Mucosa of gallbladder (tissue), 1 donor: ENCODE measurements around the gene CUTC. TPM values are rescaled to one million over a fixed set of nuclear protein-coding genes. Genes with fewer than 3 reads are reported as not detected.
"Not testable (repeated sequence)": the region's sequence is repeated elsewhere in the genome, so short reads cannot be mapped to it uniquely, and the experiment has no call there.

ENCODE experiments used
- DNase-seq: peaks from one replicate; pipeline ENCODE4 v3.0.0-alpha.2; 2020; ENCODE audit warnings: low spot score
- total RNA-seq: library from RNA; stranded (reverse); gene quantifications from one replicate; pipeline ENCODE4 v1.2.1, GENCODE V29; 2021
- donor health status: DM: no; HTN: no; CAD: no.

CUTC gene, protein sequence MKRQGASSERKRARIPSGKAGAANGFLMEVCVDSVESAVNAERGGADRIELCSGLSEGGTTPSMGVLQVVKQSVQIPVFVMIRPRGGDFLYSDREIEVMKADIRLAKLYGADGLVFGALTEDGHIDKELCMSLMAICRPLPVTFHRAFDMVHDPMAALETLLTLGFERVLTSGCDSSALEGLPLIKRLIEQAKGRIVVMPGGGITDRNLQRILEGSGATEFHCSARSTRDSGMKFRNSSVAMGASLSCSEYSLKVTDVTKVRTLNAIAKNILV
- total RNA-seq = 17.5 TPM

DNA sequence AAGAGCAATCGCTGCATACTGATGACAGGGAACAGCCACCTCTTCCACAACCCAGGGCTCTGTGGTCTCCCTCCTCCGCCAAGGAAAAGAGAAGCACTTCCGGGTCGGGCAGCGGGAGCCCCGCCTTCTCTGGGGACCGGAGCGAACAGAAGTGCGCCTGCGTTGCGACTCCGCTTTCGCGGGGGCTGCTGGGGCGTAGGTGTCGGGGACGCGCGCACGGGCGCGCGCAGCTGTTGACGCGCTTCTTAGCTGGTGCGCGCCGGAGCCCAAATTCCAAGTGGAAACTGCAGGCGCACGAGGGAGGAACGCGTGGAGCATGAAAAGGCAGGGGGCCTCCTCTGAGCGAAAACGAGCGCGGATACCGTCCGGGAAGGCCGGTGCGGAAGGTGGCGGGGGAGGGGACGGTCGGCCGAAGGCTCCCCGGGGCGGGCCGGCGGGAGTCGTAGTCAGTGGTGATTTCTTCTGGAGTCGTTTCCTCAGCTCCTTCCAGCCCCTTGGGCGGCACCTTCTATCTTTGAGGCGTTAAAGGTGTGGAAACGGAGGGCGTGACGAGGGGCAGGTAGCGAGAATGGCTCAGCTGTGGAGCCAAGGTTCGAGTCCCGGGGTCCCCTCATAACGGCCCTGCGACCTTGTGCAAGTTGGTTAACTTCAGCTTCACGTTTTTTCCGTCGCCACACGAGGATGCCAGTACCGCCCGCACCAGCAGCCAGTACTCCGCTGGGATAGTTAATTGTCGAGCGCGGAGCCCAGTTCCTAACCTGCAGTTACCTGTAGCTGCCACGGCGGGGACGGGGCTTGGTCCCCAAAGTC is at the start of gene CUTC, which contains the start of gene COX15:
CUTC (plus strand) TSS at position 202 of the 810 bp plus-strand sequence; CDS start at position 317, 115 bp downstream.
COX15 (minus strand) TSS at position 95 of the 810 bp plus-strand sequence; CDS start at position 17, 78 bp downstream.
- DNase-seq = peak; percentile 96

DNA sequence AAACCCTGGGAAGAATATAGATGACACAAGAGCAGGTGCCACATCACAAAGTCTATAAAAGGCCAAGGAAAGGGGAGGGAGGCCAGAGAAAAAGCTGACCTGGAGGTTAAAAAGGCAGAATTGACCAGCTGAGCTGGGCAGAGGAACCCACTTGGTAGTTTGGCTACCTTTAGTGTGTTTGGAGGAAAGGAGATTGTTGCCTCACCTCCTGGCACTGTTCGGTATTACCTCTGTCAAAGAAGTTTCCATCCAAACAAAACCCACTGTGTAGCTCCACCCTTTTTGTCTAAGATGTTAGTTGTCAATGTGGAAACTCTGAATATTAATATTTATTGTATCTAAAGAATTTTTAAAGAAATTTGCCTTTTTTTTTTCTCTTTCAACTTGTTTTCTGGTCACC is 49.3 kb upstream of the CUTC start:
- DNase-seq = no peak

DNA sequence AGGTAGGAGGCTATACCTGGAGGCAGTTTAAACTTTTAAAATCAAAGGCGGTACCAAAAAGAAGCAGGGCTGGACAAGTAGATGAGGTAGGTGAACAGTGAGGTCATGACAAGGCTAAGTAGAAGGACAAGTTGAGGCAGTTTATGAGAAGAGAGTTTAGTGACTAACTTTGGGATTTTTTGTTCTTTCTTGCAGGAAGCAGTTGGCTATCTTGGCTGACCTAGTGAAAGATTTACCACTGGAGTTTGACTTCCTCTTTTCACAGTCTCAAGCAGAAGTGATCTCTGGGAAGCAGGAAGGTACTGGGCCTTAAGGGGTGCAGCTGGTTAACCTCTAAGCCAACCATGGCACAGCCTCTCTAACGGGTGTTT is 46.5 kb upstream of the CUTC start:
- no peak for DNase-seq

DNA sequence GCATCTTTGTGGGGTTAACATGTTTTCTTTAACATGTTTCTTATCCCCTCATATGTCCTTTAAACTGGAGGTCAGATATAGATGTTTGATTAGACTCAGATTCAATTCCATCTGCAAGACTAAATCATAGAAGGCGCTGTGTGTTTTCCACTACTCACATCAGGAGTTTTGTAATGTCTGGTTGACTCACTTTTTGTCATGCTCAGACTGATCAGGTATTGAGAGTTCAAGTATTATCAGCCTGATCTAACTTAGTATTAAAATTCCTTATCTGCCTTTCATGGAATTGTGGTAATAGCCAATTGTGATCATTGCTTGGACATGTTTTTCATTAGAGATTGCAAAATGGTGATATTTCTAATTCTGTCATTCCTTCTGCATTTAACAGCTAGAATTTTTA is 42.6 kb upstream of the CUTC start:
- no peak for DNase-seq

DNA sequence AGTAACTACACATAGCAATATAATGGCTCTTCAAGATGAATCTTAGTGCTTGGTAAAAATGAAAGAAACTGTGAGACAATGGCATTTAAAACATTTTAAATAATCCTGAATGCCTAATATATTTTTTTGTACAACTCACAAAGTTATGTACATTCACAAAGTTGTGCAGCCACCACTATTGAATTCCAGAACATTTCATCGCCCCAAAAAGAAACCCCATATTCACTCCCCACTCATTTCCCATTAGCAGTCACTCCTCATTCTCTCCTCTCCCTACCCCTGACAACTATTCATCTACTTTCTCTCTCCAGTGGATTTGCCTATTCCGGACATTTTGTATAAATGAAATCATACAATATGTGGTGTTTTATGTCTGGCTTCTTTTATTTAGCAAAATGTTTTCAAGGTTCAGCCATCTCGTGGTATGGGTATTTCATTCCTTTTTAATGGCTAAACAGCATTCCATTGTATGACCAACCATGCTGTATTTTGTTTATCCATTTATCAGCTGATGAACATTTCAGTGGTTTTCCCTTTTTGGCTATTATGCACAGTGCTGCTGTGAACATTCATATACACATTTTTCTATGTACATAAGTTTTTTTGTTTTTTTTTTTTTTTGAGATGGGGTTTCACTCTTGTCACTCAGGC is 38.0 kb upstream of the CUTC start:
- no peak for DNase-seq

DNA sequence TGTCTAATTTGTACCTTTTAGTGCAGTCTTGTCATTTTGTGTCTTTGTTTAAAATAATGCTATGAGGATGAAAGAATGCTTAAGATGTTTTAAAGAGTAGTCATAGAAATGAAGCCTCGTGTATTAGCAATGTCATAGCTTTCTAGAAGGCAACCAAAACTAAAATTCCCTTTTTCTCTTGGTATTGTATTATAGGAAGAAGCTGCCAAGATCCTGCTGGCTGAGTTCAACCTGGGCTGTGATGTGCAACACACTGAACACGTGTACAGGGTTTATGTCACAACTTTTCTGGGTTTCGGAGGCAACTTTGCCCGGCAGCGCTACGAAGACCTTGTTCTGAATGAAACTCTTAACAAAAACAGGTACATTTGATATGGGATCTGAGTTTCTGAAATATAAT is 36.3 kb upstream of the CUTC start:
- DNase-seq = no peak

DNA sequence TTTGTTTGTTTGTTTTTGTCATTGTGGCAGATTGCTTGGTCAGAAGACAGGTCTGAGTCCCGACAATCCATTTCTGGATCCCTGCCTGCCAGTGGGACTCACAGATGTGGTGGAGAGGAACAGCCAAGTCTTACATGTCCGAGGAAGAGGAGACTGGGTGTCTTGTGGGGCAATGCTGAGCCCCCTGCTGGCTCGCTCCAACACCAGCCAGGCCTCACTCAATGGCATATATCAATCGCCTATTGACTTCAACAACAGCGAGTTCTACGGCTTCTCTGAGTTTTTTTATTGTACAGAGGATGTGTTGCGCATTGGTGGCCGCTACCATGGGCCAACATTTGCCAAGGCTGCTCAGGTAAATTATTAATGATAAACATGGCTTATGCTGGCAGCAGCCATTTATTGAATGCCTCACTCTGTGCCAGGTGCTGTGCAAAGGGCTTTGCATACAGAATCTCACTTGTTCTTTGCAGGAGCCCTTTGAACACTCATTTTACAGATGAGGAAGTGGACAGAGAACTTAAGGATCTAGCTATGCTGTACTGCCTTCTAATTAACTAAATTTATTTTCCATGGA is 33.4 kb upstream of the CUTC start:
- peak; percentile 34 for DNase-seq

DNA sequence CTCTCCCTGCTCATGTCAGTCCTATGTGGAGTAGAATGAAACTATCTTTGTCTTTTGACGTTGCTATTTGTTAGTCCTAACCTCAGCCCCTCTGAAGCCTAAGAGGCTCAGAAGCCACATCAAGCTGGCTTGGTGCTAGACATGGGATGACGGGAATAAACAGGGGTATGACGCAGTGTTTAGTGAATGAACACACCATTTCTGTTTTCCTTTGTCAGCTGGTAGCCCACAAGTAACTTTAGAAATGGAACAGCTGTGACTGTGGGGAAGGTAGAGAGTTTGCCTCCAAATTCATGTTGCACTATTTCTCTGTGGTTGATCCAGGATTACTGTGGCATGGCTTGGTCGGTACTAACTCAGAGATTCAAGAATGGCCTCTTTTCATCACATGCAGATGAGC is 31.4 kb upstream of the CUTC start:
- no peak for DNase-seq

DNA sequence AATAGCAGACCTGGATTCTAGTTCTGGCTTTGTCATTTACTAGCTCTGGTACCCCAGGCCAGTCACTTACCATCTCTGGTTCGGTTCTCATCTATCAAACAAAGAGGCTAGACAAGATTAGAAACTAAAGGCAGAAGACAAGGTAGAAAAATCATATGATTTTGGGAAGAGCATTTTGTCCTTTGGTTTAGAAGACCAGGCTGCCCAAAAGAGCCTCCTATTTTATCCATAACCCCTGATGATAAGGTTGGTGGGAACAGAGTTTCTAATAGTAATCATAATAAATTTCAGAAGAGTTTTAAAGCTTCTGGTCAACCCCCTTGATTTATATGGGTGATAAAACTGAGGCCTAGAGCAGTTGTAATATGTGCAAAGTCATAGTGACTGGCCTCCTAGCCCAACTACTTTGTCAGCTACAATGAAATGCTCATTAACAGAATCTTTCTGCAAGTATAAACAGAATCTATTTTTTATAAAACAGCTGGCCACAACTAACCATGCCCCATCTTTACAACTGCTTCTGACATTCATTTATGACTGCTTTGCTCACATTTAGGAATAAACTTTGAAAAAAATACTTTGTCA is 23.5 kb upstream of the CUTC start:
- no peak for DNase-seq

DNA sequence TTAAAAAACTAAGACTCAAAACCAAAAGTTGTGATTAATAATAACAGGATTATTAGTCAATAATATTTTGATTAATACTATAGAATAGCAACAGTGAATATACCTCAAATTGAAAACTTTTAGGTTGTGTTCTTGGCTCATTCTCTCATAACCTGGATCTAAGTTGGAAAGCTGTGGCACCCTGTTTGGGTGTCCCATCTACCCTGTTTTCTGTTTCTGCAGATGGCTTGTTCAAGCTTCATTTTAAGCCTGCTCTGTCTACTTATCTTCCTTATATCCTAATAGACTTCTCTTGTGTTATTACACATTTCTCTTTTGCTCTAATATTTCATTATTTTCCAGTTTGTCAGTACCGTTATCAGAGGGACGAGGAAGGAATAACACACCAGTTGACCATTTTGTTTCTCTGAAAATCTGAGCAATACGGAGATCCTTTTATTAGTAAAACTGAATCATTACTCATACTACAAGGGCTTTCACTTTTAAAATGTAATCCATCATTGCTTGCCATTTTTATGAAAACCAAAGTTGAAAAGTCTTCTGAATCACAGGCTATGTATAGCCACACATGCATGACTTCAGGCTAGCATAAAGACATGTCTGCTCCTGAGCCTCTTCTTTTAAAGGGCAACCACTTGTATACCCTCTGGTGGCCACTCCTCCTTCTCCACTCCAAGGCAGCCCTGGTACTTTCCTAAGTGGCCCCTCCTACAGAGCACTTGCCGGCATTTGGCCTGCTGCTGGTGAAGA is 22.4 kb upstream of the CUTC start:
- no peak for DNase-seq

DNA sequence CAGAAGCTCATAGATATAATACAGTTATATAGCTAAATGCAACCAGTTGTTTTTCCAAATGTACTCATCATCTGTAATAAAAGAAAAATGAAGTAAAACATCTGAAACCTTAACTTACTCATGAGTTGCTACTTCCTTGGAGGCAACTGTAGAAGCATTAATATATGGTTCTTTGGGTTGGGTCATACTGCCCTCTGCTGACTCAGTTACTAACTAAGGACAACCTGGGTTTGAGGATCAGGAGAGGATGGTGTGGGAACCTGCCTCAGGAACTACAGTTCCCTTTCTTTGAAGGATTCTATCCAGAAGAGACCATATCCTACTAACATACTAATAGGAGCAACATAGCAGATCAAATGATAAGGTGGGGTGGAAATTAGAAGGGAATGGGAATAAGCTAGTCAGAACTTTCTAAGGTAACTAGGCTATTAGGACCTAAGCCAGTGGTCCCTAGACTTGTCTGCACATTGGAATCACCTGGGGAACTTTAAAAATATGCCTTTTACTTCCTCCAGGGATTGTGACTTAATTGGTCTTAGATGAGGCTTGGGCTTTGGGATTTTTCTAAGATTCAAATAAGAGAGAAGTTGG is 20.8 kb upstream of the CUTC start:
- peak; percentile 57 for DNase-seq

DNA sequence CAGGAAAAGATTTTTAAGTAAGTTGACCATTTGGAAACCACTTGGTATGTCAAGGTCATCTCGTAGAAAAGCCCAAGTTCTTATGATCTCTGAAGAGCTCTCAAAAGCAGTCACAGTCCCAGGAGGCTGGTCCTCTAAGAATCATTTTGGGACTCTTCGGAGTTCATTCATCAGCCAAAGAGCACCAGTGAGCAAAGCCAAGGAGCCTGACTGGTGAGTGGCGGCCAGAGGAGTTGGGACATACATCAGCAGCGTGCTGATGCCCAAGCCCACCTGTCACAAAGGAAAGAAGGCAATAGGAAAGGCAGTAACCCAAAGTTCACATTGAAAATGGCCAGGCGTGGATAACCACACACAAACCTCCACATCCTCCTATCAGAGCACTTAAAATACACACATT is 17.6 kb upstream of the CUTC start:
- no peak for DNase-seq

DNA sequence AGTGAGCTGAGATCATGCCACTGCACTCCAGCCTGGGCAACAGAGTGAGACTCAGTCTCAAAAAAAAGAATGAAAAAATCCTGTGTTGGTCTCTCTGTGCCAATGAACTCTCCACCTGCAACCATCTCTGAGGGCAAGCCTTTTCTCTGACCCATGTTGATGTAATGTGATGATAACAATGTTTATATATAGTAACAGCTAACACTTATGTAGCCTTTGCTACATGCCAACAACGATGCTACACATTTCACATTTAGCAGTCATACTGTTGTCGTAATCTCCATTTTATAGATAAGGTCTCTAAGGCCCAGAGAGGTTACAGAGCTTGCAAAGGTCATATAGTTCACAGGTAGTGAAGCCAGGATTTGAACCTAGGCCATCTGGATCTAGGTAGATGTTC is 11.6 kb upstream of the CUTC start:
- no peak for DNase-seq

DNA sequence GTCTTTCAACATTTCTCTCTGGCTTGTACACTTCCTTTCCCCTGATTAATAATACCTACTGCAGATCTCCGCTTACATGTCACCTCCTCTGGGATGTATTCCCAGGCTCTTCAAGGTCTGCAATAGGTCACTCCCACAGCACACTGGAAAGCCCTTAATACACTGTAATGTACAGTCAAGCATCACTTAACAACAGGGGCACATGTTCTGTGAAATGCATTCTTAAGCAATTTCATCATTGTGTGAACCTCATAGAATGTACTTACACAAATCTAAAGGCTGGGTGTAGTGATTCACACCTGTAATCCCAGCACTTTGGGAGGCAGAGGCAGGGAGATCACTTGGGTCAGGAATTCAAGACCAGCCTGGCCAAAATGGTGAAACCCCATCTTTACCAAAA is 2.0 kb upstream of the CUTC start:
- DNase-seq = no peak

DNA sequence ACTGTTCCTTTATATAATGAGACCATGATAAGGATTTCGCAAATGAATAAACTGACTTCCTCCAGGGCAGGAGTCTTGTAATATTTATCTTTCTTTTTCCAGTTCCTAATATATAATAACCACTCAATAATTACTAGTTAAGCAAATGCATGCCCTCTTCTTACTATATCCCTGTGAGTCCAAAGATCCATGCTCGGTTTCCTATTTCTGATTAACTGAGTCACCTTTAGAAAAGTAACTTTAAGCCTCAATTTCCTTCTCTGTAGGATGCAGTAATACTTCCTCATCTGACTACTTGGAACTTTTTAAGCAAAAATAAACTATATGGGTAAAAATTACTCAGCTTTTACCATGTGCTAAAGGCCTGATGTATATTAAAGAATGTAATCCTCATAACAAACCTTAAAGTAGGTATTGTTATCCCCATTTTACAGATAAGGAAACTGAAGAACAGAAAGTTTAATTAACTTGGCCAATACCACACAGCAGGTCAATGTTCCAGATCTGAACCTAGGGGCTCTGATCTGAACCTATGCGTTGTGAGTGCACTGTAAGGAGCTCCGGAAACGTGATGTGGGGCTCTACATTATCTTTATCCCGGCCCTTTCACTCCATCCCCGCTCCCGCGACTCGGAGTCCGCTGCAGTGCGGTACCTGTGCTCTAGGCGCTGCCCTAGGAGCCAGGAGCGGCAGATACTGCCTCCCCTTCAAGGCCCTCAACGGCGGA is 565 bp upstream of the CUTC start:
- no peak for DNase-seq

DNA sequence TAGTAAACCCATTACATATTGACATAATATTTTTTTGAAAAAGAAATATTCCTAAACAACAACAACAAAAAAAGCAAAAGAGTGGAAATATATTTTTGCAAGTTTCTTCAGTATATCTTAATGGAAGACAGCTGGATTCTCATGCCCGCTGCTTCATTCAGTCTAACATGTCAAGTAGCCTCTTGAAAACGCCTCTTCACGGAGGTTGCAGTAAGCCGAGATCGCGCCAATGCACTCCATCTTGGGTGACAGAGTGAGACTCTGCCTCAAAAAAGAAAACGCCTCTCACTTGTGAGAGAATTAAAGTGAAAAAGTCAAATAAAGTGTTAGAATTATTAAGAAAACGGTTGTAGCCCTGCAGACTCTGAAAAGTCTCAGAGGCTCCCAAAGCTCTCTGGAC is 1.3 kb downstream of the CUTC start:
- no peak for DNase-seq

DNA sequence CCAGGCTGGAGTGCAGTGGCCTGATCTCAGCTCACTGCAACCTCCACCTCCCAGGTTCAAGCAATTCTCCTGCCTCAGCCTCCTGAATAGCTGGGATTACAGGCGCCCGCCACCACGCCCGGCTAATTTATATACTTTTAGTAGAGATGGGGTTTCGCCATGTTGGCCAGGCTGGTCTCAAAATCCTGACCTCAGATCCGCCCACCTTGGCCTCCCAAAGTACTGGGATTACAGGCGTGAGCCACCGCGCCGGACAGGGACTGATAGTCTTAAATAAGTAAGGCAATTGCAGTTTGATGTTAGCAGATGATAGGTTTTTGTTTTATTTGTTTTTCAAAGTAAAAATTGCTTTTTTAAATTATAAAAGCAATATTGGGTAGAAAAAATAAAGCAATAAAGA is 2.1 kb downstream of the CUTC start:
- not testable (repeated sequence) for DNase-seq

DNA sequence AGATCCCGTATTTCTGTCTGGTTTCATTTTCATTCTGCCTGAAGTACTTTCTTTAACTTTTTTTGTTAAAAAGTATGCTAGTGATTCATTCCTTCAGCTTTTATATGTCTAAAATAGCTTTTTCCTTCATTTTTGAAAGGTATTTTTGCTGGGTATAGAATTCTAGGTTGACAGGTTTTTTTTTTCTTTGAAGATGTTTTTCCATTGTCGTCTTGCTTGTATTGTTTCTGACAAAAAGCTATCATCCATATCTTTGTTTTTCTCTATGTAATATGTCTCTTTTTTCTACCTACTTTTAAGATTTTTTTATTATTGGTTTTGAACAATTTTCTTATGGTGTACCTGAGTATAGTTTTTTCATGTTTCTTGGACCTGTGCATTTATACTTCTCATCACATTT is 8.2 kb downstream of the CUTC start:
- no peak for DNase-seq

DNA sequence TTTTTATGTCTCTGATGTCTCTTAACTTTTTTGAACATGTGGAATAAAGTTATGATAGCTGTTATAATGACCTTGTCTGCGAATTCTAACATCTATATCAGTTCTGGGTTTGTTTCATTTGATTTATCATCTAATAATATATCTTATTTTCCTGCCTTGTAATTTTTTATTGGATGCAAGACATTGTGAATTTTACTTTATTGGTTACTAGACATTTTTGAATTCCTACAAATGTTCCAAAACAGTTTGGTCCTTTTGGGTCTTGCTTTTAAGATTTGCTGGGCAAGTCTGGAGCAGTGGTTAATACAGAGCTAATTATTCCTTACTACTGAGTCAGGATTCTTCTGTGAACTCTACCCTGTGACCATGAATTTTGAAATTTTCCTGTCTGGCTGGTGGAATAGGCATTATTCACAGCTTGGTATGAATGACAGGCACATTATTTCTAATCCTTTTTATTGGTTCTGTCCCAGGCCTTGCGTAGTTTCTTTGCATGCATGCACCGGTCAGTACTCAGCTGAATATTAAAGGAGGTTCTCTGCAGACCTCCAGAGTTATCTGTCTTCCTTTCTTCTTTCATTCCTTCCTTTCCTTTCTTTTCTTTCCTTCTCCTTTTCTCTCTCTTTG is 9.0 kb downstream of the CUTC start:
- no peak for DNase-seq

DNA sequence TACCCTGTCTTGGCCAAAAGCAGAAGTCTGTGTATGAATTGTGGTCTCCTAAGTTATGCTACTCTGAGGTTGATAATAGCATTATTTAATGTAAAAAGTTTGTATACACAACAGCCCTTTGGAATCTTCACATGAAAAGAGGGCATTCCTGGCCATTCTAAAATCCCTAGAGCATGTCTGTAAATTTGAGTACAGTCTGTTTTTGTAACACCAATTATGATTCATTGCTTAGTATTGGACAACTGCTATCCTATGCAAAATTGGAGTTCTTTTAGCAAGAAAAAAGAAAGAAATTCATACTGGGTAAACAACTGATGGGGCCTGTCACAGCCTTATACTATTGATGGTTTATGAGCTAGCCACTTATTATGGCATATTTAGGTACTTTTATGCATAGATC is 10.2 kb downstream of the CUTC start:
- no peak for DNase-seq
